ENCODE results near the gene KLHL7. TPM values are rescaled to one million over a fixed set of nuclear protein-coding genes. Genes with fewer than 3 reads are reported as not detected.
"Not testable (repeated sequence)": the region's sequence is repeated elsewhere in the genome, so short reads cannot be mapped to it uniquely, and the experiment has no call there.

The KLHL7 gene
- total and polyA plus RNA-seq, 4 experiments from 2014 or later = 22.5 to 30.5 (median 26.8) TPM

DNA sequence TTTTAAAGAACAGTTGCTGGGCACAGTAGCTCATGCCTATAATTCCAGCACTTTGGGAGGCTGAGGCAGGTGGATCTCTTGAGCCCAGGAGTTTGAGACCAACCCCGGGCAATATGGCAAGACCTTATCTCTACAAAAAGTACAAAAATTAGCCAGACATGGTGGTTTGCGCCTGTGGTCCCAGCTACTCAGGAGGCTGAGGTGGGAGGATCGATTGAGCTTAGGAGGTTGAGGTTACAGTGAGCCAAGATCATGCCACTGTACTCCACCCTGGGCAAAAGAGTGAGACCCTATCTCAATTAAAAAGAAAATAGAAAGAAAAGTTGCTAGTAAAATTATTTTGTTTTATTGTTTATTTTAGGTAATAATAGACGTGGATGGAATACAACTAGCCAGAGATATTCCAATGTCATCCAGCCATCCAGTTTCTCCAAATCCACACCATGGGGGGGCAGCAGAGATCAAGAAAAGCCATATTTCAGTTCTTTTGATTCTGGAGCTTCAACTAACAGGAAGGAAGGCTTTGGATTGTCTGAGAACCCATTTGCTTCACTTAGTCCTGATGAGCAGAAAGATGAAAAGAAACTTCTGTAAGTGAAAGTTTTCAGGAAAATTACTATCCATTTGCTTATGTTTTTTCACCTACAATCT, 79.2 kb downstream of the KLHL7 start:
- Mint-ChIP-seq H3K9me3 (peaks cover 0 to 3% (median 0%) of the 10 kb centered on the region in 8 donors), H3K4me3 (peak overlapping the region in 1 of 8 donors; percentile 73), H3K27ac (peak overlapping the region in 2 of 7 donors; percentile 43 to 96), H3K27me3 (no peaks in the 10 kb centered on the region), H3K36me3 (peaks cover 6 to 33% of the 10 kb centered on the region in 2 donors), H3K4me1 (peaks cover 26 to 48% (median 28%) of the 10 kb centered on the region in 4 donors)
- intact Hi-C loops (cut with micrococcal nuclease) = loop anchor here (5.0 kb wide), 1 partner anchor 347 kb away; the partner anchor contains the start of gene TRA2A
- H3K36me3 ChIP-seq (ENCODE audit: insufficient read depth, low read length) = peaks cover 17% of the 10 kb centered on the region
- no peak for DNase-seq
- no peak overlapping the region for H3K4me3 ChIP-seq (ENCODE audit: low read length in 2 of 2)
- ChIA-PET CTCF (ENCODE audit: partially characterized antibody) (interaction anchor here (0.9 kb wide), 1 partner anchor 89 kb away, joined by 3 read pairs; no protein-coding TSS in a partner anchor), POLR2A (ENCODE audit: partially characterized antibody) (interaction anchor here (1.4 kb wide), 1 partner anchor 78 kb away, joined by 3 read pairs; no protein-coding TSS in a partner anchor)
- H3K9me3 ChIP-seq (ENCODE audit: control insufficient read depth in 1 of 2, low read length in 2 of 2) = no peaks in the 10 kb centered on the region
- H3K4me1 ChIP-seq (ENCODE audit: insufficient read depth, low read length) = peaks cover 38% of the 10 kb centered on the region
- no peaks in the 10 kb centered on the region for H3K27me3 ChIP-seq (ENCODE audit: insufficient read depth, low read length)
- no peak overlapping the region for H3K27ac ChIP-seq (ENCODE audit: low read depth, low read length)

- Histone ChIP-seq H3K4me1 (ENCODE audit: insufficient read depth, low read length) (peaks cover 35% of the 10 kb centered on the region), H3K27me3 (ENCODE audit: insufficient read depth, low read length) (no peaks in the 10 kb centered on the region), H3K4me3 (ENCODE audit: low read length in 2 of 2) (no peak overlapping the region), H3K27ac (ENCODE audit: low read depth, low read length) (no peak overlapping the region), H3K9me3 (ENCODE audit: control insufficient read depth in 1 of 2, low read length in 2 of 2) (no peaks in the 10 kb centered on the region), H3K36me3 (ENCODE audit: insufficient read depth, low read length) (peaks cover 17% of the 10 kb centered on the region)
- no peak for DNase-seq
- ChIA-PET POLR2A (ENCODE audit: partially characterized antibody) (no interaction called here), CTCF (ENCODE audit: partially characterized antibody) (no interaction called here)
- Mint-ChIP-seq H3K27me3 (no peaks in the 10 kb centered on the region), H3K4me1 (peaks cover 23 to 48% (median 25%) of the 10 kb centered on the region in 4 donors), H3K4me3 (no peak overlapping the region), H3K27ac (no peak overlapping the region), H3K9me3 (peaks cover 0 to 3% (median 0%) of the 10 kb centered on the region in 8 donors), H3K36me3 (peaks cover 10 to 40% of the 10 kb centered on the region in 2 donors)
- intact Hi-C loops (cut with micrococcal nuclease) = no loop called here
Measured at GRCh38 chr7:23185980-23186379, 80.4 kb downstream of the KLHL7 start.

GRCh38 chr7:23191022-23191421, 85.4 kb downstream of the KLHL7 start:
- H3K4me3 ChIP-seq (ENCODE audit: low read length in 2 of 2) = no peak overlapping the region
- Mint-ChIP-seq H3K9me3 (no peaks in the 10 kb centered on the region), H3K4me3 (no peak overlapping the region), H3K27me3 (no peaks in the 10 kb centered on the region), H3K4me1 (peaks cover 3 to 9% (median 5%) of the 10 kb centered on the region in 4 donors), H3K36me3 (peaks cover 26 to 46% of the 10 kb centered on the region in 2 donors), H3K27ac (peak overlapping the region in 1 of 7 donors; percentile 35)
- ChIA-PET POLR2A (ENCODE audit: partially characterized antibody) (interaction anchor here (1.3 kb wide), 1 partner anchor 10 kb away, joined by 4 read pairs; the partner anchor contains the start of gene NUP42), CTCF (ENCODE audit: partially characterized antibody) (no interaction called here)
- intact Hi-C loops (cut with micrococcal nuclease) = no loop called here
- H3K27ac ChIP-seq (ENCODE audit: low read depth, low read length) = no peak overlapping the region
- peaks cover 20% of the 10 kb centered on the region for H3K36me3 ChIP-seq (ENCODE audit: insufficient read depth, low read length)
- peaks cover 3% of the 10 kb centered on the region for H3K4me1 ChIP-seq (ENCODE audit: insufficient read depth, low read length)
- H3K9me3 ChIP-seq (ENCODE audit: control insufficient read depth in 1 of 2, low read length in 2 of 2) = no peaks in the 10 kb centered on the region
- no peak for DNase-seq
- no peaks in the 10 kb centered on the region for H3K27me3 ChIP-seq (ENCODE audit: insufficient read depth, low read length)

DNA sequence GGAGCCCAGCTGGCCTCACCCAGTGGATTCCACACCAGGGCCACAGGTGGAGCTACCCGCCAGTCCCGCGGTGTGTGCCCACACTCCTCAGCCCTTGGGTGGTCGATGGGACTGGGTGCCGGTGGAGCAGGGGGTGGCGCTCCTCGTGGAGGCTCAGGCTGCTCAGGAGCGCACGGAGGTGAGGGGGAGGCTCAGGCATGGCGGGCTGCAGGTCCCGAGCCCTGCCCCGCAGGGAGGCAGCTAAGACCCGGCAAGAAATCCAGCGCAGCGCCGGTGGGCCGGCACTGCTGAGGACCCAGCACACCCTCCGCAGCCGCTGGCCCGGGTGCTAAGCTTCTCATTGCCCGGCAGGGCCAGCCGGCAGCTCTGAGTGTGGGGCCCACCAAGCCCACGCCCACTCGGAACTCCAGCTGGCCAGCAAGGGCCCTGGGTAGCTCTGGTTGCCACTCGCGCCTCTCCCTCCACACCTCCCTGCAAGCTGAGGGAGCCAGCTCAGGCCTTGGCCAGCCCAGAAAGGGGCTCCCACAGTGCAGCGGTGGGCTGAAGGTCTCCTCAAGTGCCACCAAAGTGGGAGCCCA, 88.2 kb downstream of the KLHL7 start:
- H3K4me3 Mint-ChIP-seq; POLR2A ChIA-PET (ENCODE audit: partially characterized antibody); H3K27ac ChIP-seq (ENCODE audit: low read depth, low read length); H3K4me3 ChIP-seq (ENCODE audit: low read length in 2 of 2); H3K27ac Mint-ChIP-seq; DNase-seq; H3K4me1 Mint-ChIP-seq; H3K9me3 ChIP-seq (ENCODE audit: control insufficient read depth in 1 of 2, low read length in 2 of 2); H3K4me1 ChIP-seq (ENCODE audit: insufficient read depth, low read length); H3K9me3 Mint-ChIP-seq; H3K27me3 Mint-ChIP-seq; CTCF ChIA-PET (ENCODE audit: partially characterized antibody); H3K27me3 ChIP-seq (ENCODE audit: insufficient read depth, low read length); intact Hi-C loops (cut with micrococcal nuclease): not testable (repeated sequence)
- peaks cover 19% of the 10 kb centered on the region for H3K36me3 ChIP-seq (ENCODE audit: insufficient read depth, low read length)
- H3K36me3 Mint-ChIP-seq = peaks cover 34 to 47% of the 10 kb centered on the region in 2 donors

- CTCF ChIA-PET (ENCODE audit: partially characterized antibody) = no interaction called here
- H3K36me3 Mint-ChIP-seq = peaks cover 46 to 49% of the 10 kb centered on the region in 2 donors
- H3K9me3 Mint-ChIP-seq = no peaks in the 10 kb centered on the region
- Histone ChIP-seq H3K4me3 (ENCODE audit: low read length in 2 of 2) (no peak overlapping the region), H3K36me3 (ENCODE audit: insufficient read depth, low read length) (peaks cover 27% of the 10 kb centered on the region), H3K4me1 (ENCODE audit: insufficient read depth, low read length) (no peaks in the 10 kb centered on the region), H3K27ac (ENCODE audit: low read depth, low read length) (no peak overlapping the region), H3K9me3 (ENCODE audit: control insufficient read depth in 1 of 2, low read length in 2 of 2) (no peaks in the 10 kb centered on the region), H3K27me3 (ENCODE audit: insufficient read depth, low read length) (no peaks in the 10 kb centered on the region)
- H3K4me3 Mint-ChIP-seq = no peak overlapping the region
- H3K27me3 Mint-ChIP-seq = no peaks in the 10 kb centered on the region
- H3K4me1 Mint-ChIP-seq = peaks cover 0 to 2% (median 0%) of the 10 kb centered on the region in 4 donors
- no peak overlapping the region for H3K27ac Mint-ChIP-seq
- intact Hi-C loops (cut with micrococcal nuclease) = no loop called here
- no peak for DNase-seq
- POLR2A ChIA-PET (ENCODE audit: partially characterized antibody) = no interaction called here
Measured at GRCh38 chr7:23196306-23196705, 90.7 kb downstream of the KLHL7 start.

DNA sequence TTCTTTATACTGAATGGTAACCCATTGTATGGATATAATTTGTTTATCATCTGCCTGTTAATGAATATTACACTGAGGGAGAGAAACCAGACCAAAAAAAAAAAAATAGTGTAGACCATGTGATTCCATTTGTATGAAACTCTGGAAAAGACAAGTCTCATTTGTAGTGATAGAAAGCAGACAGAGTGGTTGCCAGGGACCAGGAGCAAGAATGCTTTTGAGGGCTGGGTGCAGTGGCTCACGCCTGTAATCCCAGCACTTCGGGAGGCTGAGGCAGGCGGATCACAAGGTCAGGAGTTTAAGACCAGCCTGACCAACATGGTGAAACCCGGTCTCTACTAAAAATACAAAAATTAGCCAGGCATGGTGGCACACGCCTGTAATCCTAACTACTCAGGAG, 92.2 kb downstream of the KLHL7 start:
- H3K4me1 ChIP-seq (ENCODE audit: insufficient read depth, low read length); POLR2A ChIA-PET (ENCODE audit: partially characterized antibody); H3K27ac ChIP-seq (ENCODE audit: low read depth, low read length); intact Hi-C loops (cut with micrococcal nuclease); CTCF ChIA-PET (ENCODE audit: partially characterized antibody); H3K4me3 Mint-ChIP-seq; H3K9me3 ChIP-seq (ENCODE audit: control insufficient read depth in 1 of 2, low read length in 2 of 2); H3K27me3 ChIP-seq (ENCODE audit: insufficient read depth, low read length); H3K4me1 Mint-ChIP-seq; DNase-seq; H3K27me3 Mint-ChIP-seq; H3K4me3 ChIP-seq (ENCODE audit: low read length in 2 of 2); H3K9me3 Mint-ChIP-seq: not testable (repeated sequence)
- H3K27ac Mint-ChIP-seq = peak overlapping the region in 1 of 7 donors; percentile 77
- peaks cover 25% of the 10 kb centered on the region for H3K36me3 ChIP-seq (ENCODE audit: insufficient read depth, low read length)
- peaks cover 47 to 49% of the 10 kb centered on the region in 2 donors for H3K36me3 Mint-ChIP-seq

DNA sequence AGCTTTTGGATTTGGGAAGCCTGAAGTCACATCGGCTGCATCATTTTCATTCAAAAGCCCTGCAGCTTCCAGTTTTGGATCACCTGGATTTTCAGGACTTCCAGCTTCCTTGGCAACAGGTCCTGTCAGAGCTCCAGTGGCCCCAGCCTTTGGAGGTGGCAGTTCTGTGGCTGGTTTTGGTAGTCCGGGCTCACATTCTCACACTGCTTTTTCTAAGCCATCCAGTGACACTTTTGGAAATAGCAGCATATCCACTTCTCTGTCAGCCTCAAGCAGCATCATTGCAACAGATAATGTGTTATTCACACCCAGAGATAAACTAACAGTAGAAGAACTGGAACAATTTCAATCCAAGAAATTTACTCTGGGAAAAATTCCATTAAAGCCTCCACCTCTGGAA, 94.7 kb downstream of the KLHL7 start:
- ChIA-PET CTCF (ENCODE audit: partially characterized antibody) (no interaction called here), POLR2A (ENCODE audit: partially characterized antibody) (no interaction called here)
- Mint-ChIP-seq H3K4me3 (no peak overlapping the region), H3K27ac (no peak overlapping the region), H3K4me1 (peaks cover 0 to under 1% (median under 1%) of the 10 kb centered on the region in 4 donors), H3K9me3 (no peaks in the 10 kb centered on the region), H3K36me3 (peaks cover 49 to 62% of the 10 kb centered on the region in 2 donors), H3K27me3 (peaks cover 2% of the 10 kb centered on the region in 2 donors)
- no peak for DNase-seq
- no peaks in the 10 kb centered on the region for H3K9me3 ChIP-seq (ENCODE audit: control insufficient read depth in 1 of 2, low read length in 2 of 2)
- H3K4me3 ChIP-seq (ENCODE audit: low read length in 2 of 2) = no peak overlapping the region
- H3K27ac ChIP-seq (ENCODE audit: low read depth, low read length) = no peak overlapping the region
- peaks cover 26% of the 10 kb centered on the region for H3K36me3 ChIP-seq (ENCODE audit: insufficient read depth, low read length)
- H3K27me3 ChIP-seq (ENCODE audit: insufficient read depth, low read length) = no peaks in the 10 kb centered on the region
- no peaks in the 10 kb centered on the region for H3K4me1 ChIP-seq (ENCODE audit: insufficient read depth, low read length)
- intact Hi-C loops (cut with micrococcal nuclease) = no loop called here
